GM18867 (cell line): Measurements from ENCODE around the gene CUL4A.
"Not testable (repeated sequence)": the region's sequence is repeated elsewhere in the genome, so short reads cannot be mapped to it uniquely, and the experiment has no call there.

Source experiments
- ATAC-seq: cut with Tn5 transposase; IDR thresholded peaks from one replicate; pipeline ENCODE4 v1.9.1; 2021; ENCODE audit warnings: mild to moderate bottlenecking, moderate library complexity; ENCODE audit not compliant: unreplicated experiment

The CUL4A gene

DNA sequence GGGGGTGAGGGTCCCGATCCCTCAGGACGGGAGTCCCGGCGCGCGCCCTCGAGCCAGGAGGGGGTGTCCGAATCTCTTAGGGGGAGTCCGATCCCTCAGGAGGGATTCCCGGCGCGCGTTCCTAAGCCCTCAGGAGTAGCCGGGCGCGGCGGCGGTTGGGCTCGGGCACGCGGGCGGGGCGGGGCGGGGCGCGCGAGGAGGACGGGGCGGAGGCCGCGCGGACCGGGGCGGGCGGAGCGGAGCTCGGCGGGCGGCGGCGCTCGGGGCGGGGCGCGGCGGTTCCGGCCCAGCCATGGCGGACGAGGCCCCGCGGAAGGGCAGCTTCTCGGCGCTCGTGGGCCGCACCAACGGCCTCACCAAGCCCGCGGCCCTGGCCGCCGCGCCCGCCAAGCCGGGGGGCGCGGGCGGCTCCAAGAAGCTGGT lies at the start of gene CUL4A:
Gene CUL4A, plus strand, starts transcription at position 278 of the 423 bp plus-strand sequence. Its CDS starts 15 bp downstream, at position 293.
- ATAC-seq, result peak; percentile 34

DNA sequence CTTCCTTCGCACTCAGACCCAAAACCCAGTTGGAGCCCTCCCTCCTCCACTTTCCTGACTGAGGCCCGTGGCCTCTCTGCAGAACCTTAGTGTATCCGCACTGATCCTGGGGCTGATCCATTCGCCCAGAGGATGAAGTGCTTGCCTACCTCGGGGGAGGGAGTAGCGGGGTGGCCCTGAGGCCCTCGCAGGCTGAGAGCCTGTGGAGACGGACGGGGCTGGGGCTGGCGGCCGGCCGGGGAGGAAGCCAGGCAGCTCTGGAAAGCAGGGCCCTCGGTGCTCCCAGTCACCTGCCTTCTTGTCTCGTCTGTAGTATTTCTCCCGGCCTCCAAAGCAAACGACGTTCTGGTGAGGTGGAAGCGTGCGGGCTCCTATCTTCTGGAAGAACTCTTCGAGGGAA lies 49.7 kb upstream of the CUL4A start:
- ATAC-seq, result no peak

DNA sequence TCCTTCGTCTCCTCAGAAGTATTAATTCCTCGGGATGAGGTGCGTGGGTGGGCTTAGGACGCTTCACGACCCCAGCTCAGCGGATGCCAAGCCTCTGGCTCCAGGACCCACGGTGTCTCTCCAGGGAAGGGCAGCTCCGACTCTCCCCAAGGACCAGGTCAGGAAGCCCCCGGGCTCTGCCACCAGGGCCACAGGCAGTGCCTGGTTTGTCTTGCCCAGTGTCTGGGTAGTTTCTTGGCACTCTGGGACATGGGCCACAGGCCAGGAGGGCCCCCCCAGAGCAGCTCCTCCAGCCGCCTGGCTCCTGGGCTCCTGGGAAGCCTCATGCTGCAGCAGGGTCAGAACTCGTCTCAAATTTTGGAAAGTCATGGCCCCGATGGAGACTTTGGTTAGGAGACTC lies 48.4 kb upstream of the CUL4A start:
- ATAC-seq, result no peak

DNA sequence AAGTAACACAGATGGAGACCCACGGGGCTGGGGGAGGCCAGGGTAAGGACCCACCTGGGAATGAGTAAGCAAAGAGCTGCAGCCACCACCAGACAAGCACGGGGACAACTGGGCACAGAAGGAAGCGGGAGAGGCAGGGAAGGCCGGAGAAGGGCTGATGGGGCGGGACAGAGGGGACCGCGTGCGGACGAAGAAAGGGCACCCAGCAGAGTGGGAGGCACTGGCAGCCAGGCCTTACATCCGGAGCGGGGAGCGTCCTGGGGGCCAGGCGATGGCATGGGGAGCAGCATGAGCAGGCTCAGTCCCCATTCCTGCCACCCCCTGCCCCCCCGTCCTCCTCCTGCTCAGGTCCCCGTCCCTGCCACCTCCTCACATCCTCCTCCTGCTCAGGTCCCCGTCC lies 48.0 kb upstream of the CUL4A start:
- ATAC-seq, result no peak

DNA sequence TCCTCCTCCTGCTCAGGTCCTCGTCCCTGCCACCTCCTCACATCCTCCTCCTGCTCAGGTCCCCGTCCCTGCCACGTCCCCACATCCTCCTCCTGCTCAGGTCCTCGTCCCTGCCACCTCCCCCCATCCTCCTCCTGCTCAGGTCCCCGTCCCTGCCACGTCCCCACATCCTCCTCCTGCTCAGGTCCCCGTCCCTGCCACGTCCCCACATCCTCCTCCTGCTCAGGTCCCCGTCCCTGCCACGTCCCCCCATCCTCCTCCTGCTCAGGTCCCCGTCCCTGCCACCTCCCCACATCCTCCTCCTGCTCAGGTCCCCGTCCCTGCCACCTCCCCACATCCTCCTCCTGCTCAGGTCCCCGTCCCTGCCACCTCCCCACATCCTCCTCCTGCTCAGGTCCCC lies 47.4 kb upstream of the CUL4A start:
- not testable (repeated sequence) for ATAC-seq

DNA sequence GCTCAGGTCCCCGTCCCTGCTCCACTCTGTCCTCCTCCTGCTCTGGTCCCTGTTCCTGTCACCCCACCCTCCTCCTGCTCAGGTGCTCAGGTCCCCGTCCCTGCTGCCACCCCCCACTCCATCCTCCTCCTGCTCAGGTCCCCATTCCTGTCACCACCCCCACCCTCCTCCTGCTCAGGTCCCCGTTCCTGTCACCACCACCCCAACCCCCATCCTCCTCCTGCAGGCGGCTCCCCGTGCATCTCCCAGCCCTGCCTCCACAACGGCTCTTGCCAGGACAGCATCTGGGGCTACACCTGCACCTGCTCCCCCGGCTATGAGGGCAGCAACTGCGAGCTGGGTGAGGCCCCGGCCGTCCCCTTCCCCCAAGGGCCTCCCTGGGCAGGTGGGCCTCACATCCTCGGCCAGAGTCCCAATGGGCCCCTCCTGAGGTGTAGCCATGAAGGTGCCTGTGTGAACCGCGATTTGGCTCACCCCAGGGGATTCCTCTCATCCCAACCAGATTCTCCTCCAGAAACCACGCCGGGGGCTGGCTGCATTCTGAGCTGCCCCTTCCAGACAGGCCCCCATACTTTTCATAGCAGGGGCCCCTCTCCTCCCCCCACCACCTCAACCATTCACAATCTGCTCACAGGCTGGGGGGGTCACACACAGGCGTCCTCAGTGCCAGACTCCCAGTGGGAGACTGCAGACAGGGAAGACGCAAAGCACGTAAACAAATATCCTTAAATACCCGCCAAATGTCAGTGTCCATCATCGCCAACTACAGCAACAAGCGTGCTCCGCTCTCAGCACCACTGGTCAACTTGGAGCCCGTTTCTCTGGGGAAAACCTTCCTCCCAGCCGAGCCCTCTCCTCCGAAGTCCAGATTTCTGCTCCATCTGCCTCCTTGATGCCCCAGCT lies 46.4 kb upstream of the CUL4A start:
- ATAC-seq, result no peak

DNA sequence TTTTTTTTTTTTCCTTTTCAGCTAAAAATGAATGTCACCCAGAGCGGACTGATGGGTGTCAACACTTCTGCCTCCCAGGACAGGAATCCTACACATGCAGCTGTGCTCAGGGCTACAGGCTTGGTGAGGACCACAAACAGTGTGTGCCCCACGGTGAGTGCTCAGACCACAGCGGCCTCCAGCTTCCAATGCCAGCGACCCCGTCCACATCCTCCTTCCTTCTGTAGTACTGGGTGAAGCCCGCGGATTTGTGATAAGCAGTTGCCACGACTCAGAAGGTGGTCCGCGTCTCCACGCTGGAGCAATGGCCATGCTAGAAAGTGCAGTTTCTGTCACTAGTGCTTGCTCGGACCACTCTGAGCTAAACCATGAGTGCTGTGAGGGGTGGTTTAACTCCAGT lies 44.9 kb upstream of the CUL4A start:
- ATAC-seq, result no peak

DNA sequence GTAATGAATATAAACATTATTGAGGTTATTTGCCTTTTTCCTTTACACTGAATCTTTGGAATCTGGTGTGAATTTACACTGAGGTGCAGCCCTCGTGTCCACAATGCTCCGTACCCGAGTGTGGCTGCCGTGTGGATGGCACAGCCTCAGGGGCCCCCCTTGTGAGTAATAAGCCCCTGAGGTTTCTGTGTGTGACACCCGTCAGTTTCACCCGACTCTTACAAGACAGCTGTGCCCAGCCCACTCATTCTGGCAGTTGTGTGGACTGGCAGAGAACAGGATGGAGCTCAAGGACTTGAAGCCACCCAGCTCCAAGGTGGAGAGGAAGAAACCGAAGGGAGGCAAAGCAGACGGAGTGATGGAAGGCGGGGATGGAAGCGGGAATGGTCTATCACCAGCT lies 43.1 kb upstream of the CUL4A start:
- no peak for ATAC-seq

DNA sequence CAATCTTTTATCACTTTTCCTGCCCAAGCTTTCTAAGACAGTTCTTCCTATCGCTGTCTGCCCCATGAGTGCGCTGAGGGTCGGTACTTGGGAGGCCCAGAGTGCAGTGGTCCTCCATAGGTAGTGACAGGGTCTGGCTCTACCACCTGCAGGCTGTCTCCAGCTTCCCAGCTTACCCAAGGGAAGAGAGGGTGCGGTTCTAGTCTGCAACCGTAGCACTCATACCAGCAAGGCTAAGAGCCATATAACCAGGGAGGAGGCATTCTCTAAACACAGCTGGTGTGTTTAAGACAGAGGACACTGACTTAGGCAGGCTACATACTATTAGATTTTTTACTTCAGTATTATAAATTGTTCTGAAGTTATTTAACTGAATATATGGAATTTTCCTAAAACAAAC lies 42.7 kb upstream of the CUL4A start:
- ATAC-seq, result no peak

DNA sequence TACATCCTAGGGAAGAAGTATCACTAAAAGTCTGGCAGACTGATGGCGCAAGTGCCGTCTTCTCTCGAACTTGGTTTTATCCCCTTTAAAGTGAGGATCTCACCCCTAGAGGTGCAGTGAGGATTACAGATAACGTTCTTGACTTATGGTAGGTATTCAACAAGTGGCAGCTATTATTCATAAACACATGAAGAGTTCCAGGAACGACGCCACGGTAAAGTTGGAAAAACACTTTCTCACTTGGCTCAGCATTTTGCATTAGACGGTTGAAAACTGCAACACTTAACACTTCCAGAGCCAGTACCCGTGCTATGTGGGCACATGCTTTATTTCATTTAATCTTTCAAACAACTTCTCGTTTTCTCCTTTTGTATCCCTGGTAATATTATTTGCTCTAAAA lies 42.3 kb upstream of the CUL4A start:
- ATAC-seq, result no peak

DNA sequence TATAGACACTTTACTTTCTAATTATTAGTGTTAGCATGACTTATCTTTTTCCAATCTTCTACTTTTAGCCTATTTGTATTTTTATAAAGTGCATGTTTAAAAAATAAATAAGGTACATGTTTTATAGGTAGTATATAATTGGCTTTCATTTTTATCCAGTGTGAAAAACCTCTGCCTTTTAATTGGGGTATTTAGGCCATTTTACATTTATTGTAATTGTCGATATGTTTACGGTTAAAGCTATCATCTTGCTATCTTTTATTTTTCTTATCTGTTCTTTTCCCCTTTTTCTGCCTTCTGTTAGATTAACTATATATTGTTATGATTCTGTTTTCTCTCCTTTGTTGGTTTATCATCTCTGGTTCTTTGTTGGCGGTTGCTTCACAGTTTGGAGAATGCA lies 41.8 kb upstream of the CUL4A start:
- ATAC-seq, result no peak

DNA sequence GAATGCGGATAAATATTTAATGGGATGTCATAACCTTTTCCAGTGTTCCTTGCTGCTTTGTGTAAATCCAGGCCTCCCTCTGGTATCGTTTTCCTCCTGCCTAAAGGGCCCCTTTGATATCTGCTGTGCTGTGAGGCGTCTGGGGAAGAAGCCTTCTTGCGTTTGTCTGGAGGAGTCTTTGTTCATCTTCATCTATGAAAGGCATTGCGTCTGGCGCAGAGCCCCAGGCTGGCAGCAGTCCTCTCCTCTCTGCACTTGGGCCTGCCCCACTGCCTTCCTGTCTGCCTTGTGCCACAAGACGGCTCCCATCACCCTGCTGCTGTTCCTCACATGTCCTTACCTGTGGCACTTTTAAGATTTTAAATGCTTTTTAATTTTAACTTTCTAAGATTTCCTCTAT lies 41.2 kb upstream of the CUL4A start:
- no peak for ATAC-seq

DNA sequence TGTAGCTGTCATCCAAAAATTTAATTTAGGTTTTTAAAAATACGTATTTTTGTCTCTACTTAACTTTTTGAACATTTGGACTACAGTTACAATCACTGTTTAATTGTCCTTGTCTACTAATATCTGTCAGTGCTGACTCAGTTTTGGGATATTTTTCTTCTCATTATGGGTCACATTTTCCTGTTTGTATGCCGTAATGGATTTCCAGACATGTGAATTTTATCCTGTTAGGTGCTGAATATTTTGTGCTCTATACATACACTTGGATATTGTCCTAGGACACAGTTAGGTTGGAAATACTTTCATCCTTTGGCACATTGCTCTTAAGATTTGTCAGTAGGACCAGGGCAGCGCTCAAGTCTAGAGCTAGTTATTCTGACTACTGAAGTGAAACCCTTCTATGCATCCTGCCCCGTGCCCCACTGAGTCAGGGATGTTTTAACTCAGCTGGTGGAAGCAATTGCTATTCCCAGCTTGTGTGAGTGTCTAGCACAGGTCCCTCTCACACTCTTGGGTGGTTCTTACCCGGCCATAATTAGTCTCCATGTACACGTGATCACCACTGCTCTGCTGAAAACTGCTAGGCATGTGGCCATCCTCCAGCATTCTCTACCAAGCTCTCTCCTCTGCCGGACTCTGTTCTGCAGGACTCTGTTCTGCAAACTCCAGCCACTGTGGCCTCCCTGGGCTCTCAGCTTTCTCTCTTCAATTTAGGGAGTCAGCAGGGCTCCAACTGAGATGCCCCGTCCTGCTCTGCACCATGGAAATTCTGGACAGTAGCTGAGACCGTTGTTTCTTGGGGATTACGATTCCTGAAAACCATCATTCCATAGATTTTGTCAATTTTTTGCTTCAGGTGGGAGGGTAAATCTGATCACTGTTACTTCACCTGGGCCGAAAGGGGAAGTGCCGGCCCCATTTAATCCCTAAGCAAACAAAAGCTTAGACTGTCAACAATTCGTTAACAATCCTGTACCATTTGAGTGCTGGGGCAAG lies 39.8 kb upstream of the CUL4A start:
- ATAC-seq, result no peak

DNA sequence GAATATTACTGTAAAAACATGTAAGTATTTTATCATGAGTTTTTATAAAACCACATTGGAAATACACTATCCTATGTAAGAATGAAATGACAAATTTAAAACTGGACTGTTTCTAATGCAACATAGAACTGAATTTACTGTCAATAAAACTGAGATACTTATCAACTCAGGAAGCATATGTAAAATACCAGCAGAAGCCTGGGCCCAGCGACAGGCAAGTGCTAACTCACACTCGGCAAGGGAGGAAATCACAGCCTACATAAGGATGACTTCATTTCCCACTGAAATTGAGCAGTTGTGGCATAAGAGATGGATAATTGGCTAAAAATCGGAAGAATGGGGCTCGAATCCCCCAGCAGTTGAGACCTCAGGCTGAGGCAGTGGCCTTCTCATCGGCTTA lies 38.9 kb upstream of the CUL4A start:
- ATAC-seq, result no peak

DNA sequence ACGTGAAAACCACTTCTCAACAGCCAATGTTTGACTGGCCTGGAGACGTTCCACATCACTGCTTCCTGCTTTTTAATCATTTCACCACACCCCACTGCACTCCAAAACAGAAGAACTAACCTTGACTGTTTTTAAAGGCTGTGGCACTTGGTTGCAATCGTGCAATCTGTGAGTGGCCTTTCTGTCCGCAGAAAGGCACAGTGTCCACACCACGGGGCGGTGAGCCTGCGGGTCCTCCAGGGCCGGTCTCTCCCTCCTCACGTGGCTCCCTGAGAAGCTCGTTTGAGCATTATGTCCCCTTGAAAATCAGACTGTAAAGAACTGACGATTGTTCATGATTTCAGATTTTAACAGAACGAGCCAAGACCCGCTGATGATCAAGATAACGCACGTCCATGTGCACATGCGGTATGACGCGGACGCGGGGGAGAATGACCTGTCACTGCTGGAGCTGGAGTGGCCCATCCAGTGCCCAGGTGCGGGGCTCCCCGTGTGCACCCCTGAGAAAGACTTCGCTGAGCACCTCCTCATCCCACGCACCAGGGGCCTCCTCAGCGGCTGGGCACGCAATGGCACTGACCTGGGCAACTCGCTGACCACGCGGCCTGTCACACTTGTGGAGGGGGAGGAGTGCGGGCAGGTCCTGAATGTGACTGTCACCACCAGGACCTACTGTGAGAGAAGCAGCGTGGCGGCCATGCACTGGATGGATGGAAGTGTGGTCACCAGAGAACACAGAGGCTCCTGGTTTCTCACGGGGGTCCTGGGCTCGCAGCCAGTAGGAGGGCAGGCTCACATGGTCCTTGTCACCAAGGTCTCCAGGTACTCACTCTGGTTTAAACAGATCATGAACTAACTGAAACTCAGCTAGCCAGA lies 37.9 kb upstream of the CUL4A start:
- ATAC-seq, result no peak

DNA sequence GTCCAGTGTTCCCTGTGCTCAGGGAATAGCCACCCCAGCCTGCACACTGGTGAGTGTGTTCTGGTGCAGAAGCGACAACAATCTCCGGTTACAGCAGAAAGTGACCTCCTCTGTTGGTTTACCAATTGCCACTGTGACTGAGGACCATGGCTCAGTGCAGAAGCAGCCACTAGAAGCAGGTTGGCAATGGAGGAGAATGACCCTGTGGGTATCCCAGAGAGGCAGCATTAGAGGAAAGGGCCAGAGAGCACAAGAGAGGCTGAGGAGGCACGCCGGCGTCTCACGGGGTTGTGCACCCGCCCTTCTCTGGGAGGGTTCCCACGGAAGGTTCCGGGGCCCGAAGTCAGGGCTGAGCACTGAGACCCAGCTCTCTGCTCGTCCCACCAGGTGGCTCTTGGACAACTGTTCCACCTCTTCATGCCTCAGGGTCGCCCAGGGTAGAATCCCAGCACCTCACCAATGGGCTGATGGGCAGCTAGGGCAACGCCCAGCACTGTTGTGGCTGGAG lies 36.9 kb upstream of the CUL4A start:
- no peak for ATAC-seq

DNA sequence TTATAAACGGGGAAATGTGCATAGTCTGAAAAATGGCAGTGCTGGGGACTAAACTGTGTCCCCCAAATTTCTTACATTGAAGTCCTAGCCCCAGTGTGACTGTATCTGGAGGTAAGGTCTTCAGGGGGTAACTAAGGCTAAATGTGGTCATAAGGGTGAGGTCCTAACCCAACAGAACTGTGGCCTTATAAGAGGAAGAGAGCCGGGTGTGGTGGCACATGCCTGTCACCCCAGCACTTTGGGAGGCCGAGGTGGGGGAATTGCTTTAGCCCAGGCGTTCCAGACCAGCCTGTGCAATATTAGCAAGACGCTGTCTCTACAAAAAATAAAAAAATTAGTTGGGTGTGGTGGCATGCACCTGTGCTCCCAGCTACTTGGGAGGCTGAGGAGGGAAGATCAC lies 33.1 kb upstream of the CUL4A start:
- no peak for ATAC-seq

DNA sequence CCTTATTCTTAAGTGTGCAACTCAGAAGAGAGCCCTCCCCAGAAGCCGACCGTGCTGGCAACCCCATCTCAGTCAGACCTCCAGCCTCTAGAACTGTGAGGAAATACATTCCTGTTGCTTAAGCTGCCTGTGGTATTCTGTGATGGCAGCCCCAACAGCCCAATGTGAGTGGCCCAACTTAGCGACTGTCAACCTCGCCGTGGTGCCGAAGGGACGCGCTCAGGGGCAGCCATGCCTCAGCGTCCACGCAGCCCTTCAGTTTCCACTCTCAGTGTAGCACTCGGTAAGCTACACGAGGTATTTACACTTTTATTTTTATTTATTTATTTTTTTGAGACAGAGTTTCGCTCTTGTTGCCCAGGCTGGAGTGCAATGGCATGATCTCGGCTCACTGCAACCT lies 32.6 kb upstream of the CUL4A start:
- ATAC-seq, result no peak

DNA sequence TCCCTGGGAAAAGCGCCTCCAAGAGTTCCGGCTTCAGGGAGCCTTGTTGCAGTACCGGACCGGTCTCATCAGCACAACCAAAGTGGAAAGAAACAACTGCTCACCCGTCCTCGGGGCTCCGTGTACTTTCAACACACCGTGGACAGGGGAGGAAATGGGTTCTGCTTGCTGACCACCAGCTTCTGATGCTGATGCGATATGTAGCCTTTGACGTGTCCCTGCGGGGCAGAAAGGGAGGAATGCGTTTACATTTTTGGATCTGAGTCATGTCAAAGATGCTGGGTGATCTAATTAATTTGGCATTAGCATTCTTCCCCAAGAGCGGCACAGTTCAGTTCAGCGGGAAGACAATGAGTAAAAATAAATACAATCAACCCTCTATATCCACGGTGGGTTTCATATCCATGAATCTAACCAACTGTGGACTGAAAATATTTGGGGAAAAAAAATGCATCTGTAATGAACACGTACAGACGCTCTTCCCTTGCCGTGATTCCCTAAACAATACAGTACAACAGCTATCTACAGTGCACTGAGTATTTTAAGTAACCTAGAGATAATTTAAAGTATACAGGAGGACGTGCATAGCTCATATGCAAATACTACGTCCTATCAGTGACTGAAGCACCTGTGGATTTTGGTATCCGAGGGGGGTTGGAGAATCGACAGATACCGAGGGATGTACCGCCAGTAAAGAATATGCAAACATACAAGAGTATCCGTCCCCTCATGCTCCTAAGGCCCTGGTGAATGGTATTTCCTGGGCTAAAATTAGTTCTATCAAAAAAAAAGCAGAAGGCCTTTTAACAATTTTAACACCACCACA lies 31.1 kb upstream of the CUL4A start:
- no peak for ATAC-seq

DNA sequence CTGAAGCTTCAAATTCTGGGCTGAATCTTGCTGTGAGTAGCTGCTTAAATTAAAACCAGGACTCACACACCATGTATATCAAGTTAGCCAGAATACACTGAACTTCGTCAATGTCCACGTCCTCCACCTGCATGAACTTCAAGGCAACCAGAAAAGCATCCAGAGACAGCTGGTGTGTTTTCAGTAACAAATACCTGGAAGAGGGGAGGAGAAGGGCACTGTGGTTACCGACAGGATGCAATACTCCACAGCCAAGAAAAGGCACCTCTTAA lies 30.6 kb upstream of the CUL4A start:
- ATAC-seq, result no peak
